ENCODE measurements around the gene APOH.

GRCh38 chr17:66227212-66228045 lies 1.8 kb downstream of the APOH start:
- no peak for TF ChIP-seq CTCF (IDR thresholded peaks at IDR 0.05)
- no peak for TF ChIP-seq POLR2A (IDR thresholded peaks at IDR 0.05)

Measured in adrenal gland (tissue), 5 donors.